Body of pancreas (tissue), 4 donors: ENCODE results near the gene EBF4.

Source experiments
- CTCF ChIP-seq, 7 experiments: fragments of 450-650 bp in 4 of 7; fragments of 200-600 bp in 3 of 7; sonication (generic) in 3 of 7; IDR thresholded peaks; one replicate each; pipeline ENCODE4 v1.5.1; 2016 to 2019; ENCODE audit warnings: antibody characterized with exemption in 7 of 7
- POLR2A ChIP-seq, 3 donors: fragments of 450-650 bp; IDR thresholded peaks; one replicate each; pipeline ENCODE4 v1.6.1; 2016; ENCODE audit warnings: antibody characterized with exemption in 3 of 3, mild to moderate bottlenecking in 2 of 3

- TF ChIP-seq CTCF (IDR thresholded peaks at IDR 0.05) = no peak
- TF ChIP-seq POLR2A (IDR thresholded peaks at IDR 0.05) = no peak
These were observed 102.9 kb downstream of the EBF4 start for GRCh38 chr20:2795451-2795850.
